Measurements from ENCODE around the gene ZG16B.

- TF ChIP-seq, protein P1, sequence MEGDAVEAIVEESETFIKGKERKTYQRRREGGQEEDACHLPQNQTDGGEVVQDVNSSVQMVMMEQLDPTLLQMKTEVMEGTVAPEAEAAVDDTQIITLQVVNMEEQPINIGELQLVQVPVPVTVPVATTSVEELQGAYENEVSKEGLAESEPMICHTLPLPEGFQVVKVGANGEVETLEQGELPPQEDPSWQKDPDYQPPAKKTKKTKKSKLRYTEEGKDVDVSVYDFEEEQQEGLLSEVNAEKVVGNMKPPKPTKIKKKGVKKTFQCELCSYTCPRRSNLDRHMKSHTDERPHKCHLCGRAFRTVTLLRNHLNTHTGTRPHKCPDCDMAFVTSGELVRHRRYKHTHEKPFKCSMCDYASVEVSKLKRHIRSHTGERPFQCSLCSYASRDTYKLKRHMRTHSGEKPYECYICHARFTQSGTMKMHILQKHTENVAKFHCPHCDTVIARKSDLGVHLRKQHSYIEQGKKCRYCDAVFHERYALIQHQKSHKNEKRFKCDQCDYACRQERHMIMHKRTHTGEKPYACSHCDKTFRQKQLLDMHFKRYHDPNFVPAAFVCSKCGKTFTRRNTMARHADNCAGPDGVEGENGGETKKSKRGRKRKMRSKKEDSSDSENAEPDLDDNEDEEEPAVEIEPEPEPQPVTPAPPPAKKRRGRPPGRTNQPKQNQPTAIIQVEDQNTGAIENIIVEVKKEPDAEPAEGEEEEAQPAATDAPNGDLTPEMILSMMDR (IDR thresholded peaks at IDR 0.05), result no peak
- TF ChIP-seq POLR2A (IDR thresholded peaks at IDR 0.05), result no peak
These were observed 9.9 kb upstream of the ZG16B start for GRCh38 chr16:2819939-2820835.
